Hematopoietic multipotent progenitor cell treated with erythropoietin and hydrocortisone succinate and interleukin-3 and kit ligand, for 8 days (in vitro differentiated cells): ENCODE results near the gene LILRB5.
"Not testable (repeated sequence)": the region's sequence is repeated elsewhere in the genome, so short reads cannot be mapped to it uniquely, and the experiment has no call there.

ENCODE experiments used
- DNase-seq: peaks from one replicate; pipeline ENCODE4 v3.0.0-alpha.2; 2015

Gene LILRB5

GRCh38 chr19:54240372-54241336 is 16.4 kb downstream of the LILRB5 start:
- DNase-seq: not testable (repeated sequence)

GRCh38 chr19:54239491-54240371 is 17.3 kb downstream of the LILRB5 start:
- DNase-seq: not testable (repeated sequence)

GRCh38 chr19:54233941-54234340 is 23.1 kb downstream of the LILRB5 start:
- no peak for DNase-seq

GRCh38 chr19:54231077-54231931 is 25.8 kb downstream of the LILRB5 start:
- DNase-seq: peak; percentile 87

- no peak for DNase-seq
These were observed 27.0 kb downstream of the LILRB5 start for GRCh38 chr19:54230031-54230430.

- no peak for DNase-seq
These were observed 27.9 kb downstream of the LILRB5 start for GRCh38 chr19:54229146-54229545.

- DNase-seq: not testable (repeated sequence)
These were observed 32.5 kb downstream of the LILRB5 start for GRCh38 chr19:54224619-54225018.

- not testable (repeated sequence) for DNase-seq
These were observed 33.2 kb downstream of the LILRB5 start for GRCh38 chr19:54223937-54224281.

GRCh38 chr19:54223277-54223936 is 33.7 kb downstream of the LILRB5 start:
- DNase-seq: not testable (repeated sequence)

GRCh38 chr19:54222474-54223276 is 34.4 kb downstream of the LILRB5 start, which contains the start of gene LILRB3:
Gene LILRB3 (minus strand): TSS chr19:54223007. CDS start chr19:54222976, 31 bp downstream.
- DNase-seq: not testable (repeated sequence)

- DNase-seq: not testable (repeated sequence)
These were observed 35.1 kb downstream of the LILRB5 start for GRCh38 chr19:54221947-54222346.

- not testable (repeated sequence) for DNase-seq
These were observed 37.4 kb downstream of the LILRB5 start for GRCh38 chr19:54219702-54220101.

GRCh38 chr19:54218960-54219661 is 38.0 kb downstream of the LILRB5 start:
- DNase-seq: no peak

- DNase-seq: no peak
These were observed 38.8 kb downstream of the LILRB5 start for GRCh38 chr19:54218259-54218658.

GRCh38 chr19:54217517-54218247 is 39.4 kb downstream of the LILRB5 start:
- DNase-seq: not testable (repeated sequence)

- DNase-seq: no peak
These were observed 40.2 kb downstream of the LILRB5 start for GRCh38 chr19:54216869-54217268.

- DNase-seq: not testable (repeated sequence)
These were observed 42.3 kb downstream of the LILRB5 start for GRCh38 chr19:54214734-54215133.

- not testable (repeated sequence) for DNase-seq
These were observed 42.9 kb downstream of the LILRB5 start for GRCh38 chr19:54214217-54214616.

- DNase-seq: no peak
These were observed 45.8 kb downstream of the LILRB5 start for GRCh38 chr19:54211235-54211634.
